ENCODE data around the gene LYST. TPM values are rescaled to one million over a fixed set of nuclear protein-coding genes. Genes with fewer than 3 reads are reported as not detected.

Gene LYST
- total and polyA plus RNA-seq, 10 of the 15 experiments (the other 5 are each of a cell fraction or from before 2014, with no cell fraction given): 3.3 to 28.1 (median 5.6) TPM

DNA sequence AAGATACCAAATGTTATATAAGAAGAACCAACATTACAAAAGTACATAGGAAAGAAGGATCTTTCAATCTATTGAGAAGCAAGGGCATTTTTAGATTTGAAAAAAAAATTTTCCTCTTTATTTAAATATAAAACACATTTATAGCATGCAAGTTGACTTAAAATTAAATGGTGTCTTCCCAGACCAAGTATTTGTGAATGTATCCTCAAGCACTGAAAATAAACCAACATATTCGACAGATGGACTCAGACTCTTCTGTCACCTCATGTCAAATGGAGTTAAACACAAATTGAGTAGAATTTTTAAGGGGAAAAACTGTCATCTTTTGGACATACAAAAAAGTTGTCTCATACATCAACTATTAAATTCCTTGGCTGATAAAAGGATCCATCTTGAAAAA lies 140.1 kb downstream of the LYST start:
- H3K9me3 ChIP-seq (replicated peaks; ENCODE audit: control insufficient read depth, insufficient read depth, low read length): no peaks in the 10 kb centered on the region
- FAIRE-seq (no peak), ATAC-seq (no peak), DNase-seq (ENCODE audit: low read depth, low spot score) (no peak)
- H2AFZ ChIP-seq (ENCODE audit: control insufficient read depth, low read depth, low read length): no peak overlapping the region
- H3K79me2 ChIP-seq (ENCODE audit: control insufficient read depth, insufficient read depth, low read length): no peaks in the 10 kb centered on the region
- intact Hi-C loops (cut with micrococcal nuclease; ENCODE audit: unreplicated experiment) (no loop called here), in situ Hi-C loops (cut with MboI) (no loop called here)
- ChIA-PET RAD21 (ENCODE audit: unreplicated experiment) (no interaction called here), POLR2A (no interaction called here), CTCF (interaction anchor here (1.2 to 1.9 kb wide), 2 partner anchors 117 to 245 kb away, joined by 8 read pairs; no protein-coding TSS in a partner anchor), SMC1A (ENCODE audit: uncharacterized antibody, unreplicated experiment) (interaction anchor here (1.6 kb wide), 1 partner anchor 58 kb away, joined by 4 read pairs; no protein-coding TSS in a partner anchor)
- no TSS peak for BruUV-seq (replicated peaks)
- H3K27ac ChIP-seq (ENCODE audit: control insufficient read depth, insufficient read depth): no peak overlapping the region
- no peaks in the 10 kb centered on the region; a peak in 1 of 4 replicates for H3K36me3 ChIP-seq (ENCODE audit: control insufficient read depth in 2 of 2, insufficient read depth in 2 of 2, low read length in 1 of 2)
- no peaks in the 10 kb centered on the region for H3K27me3 ChIP-seq (replicated peaks in 1 of 2; ENCODE audit: control insufficient read depth in 2 of 2, insufficient read depth in 2 of 2, low read length in 1 of 2)
- TF ChIP-seq NR2C2 (IDR thresholded peaks at IDR 0.05; ENCODE audit: borderline replicate concordance, control insufficient read depth, insufficient read length, low read depth) (no peak), ZNF217 (IDR thresholded peaks at IDR 0.05) (no peak), MTA3 (IDR thresholded peaks at IDR 0.05; ENCODE audit: borderline replicate concordance, low read length) (no peak), HDGF (IDR thresholded peaks at IDR 0.05) (no peak), CREM (IDR thresholded peaks at IDR 0.05; ENCODE audit: low read depth) (no peak)
- 96% methylated on average over 1 of the region's 1 CpG for WGBS (ENCODE audit: insufficient coverage, insufficient replicate concordance, low lambda C conversion rate, missing lambda C conversion rate)
- no peaks in the 10 kb centered on the region for H3K4me1 ChIP-seq (ENCODE audit: control insufficient read depth, insufficient read depth, low read length)
- no peak overlapping the region for H3K4me2 ChIP-seq (ENCODE audit: control insufficient read depth, insufficient read depth)
- H4K20me1 ChIP-seq (ENCODE audit: control insufficient read depth, insufficient read depth): no peaks in the 10 kb centered on the region
- H3K4me3 ChIP-seq: no peak overlapping the region
- no peak overlapping the region for H3K9ac ChIP-seq (ENCODE audit: control insufficient read depth, insufficient read depth, low read length)

DNA sequence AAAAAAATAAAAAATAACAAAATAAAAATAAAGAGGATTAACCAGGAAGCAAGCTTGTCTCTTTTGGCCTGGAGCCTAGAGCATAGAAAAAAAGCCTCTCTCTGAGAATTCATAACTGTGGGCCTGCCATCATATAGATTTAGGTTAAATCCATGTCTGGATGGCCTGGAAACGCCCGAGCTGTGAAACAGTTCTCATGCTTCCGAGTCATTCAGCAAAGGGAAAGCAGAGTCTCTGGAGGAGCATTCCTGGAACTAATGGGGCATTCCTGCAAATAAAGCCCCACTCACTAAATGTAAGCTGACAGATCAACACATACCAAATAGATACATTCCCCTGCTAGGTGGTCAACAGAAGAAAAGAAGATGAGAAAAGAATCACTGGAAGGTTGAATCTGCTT lies 141.3 kb downstream of the LYST start:
- no peak overlapping the region for H3K9ac ChIP-seq (ENCODE audit: control insufficient read depth, insufficient read depth, low read length)
- H3K36me3 ChIP-seq (ENCODE audit: control insufficient read depth in 2 of 2, insufficient read depth in 2 of 2, low read length in 1 of 2): no peaks in the 10 kb centered on the region; a peak in 1 of 4 replicates
- intact Hi-C loops (cut with micrococcal nuclease; ENCODE audit: unreplicated experiment): no loop called here
- H3K79me2 ChIP-seq (ENCODE audit: control insufficient read depth, insufficient read depth, low read length): no peaks in the 10 kb centered on the region
- no peak overlapping the region for H3K27ac ChIP-seq (ENCODE audit: control insufficient read depth, insufficient read depth)
- no peaks in the 10 kb centered on the region for H3K9me3 ChIP-seq (replicated peaks; ENCODE audit: control insufficient read depth, insufficient read depth, low read length)
- POLR2A ChIA-PET: no interaction called here
- no peak for DNase-seq (ENCODE audit: low read depth, low spot score)
- in situ Hi-C loops (cut with MboI): no loop called here
- WGBS (ENCODE audit: insufficient coverage, insufficient replicate concordance, low lambda C conversion rate, missing lambda C conversion rate): 100% methylated on average over 3 of the region's 3 CpGs
- SMC1A ChIA-PET (ENCODE audit: uncharacterized antibody, unreplicated experiment): interaction anchor here (0.7 to 1.6 kb wide), 3 partner anchors 11 to 59 kb away, joined by 3 to 4 read pairs (median 3); no protein-coding TSS in a partner anchor
- H4K20me1 ChIP-seq (ENCODE audit: control insufficient read depth, insufficient read depth): no peaks in the 10 kb centered on the region
- H2AFZ ChIP-seq (ENCODE audit: control insufficient read depth, low read depth, low read length): no peak overlapping the region
- CTCF ChIA-PET: interaction anchor here (1.1 to 1.9 kb wide), 2 partner anchors 9 to 246 kb away, joined by 3 to 8 read pairs; no protein-coding TSS in a partner anchor
- TF ChIP-seq, protein P1, sequence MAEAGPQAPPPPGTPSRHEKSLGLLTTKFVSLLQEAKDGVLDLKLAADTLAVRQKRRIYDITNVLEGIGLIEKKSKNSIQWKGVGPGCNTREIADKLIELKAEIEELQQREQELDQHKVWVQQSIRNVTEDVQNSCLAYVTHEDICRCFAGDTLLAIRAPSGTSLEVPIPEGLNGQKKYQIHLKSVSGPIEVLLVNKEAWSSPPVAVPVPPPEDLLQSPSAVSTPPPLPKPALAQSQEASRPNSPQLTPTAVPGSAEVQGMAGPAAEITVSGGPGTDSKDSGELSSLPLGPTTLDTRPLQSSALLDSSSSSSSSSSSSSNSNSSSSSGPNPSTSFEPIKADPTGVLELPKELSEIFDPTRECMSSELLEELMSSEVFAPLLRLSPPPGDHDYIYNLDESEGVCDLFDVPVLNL (IDR thresholded peaks at IDR 0.05; ENCODE audit: low read depth, low read length): no peak
- TF ChIP-seq MYC (IDR thresholded peaks at IDR 0.05; ENCODE audit: insufficient read depth, insufficient read length, insufficient replicate concordance, low read length, severe bottlenecking) (no peak), HDGF (IDR thresholded peaks at IDR 0.05) (no peak), ATF7 (IDR thresholded peaks at IDR 0.05; ENCODE audit: low read depth) (no peak), NR2C2 (IDR thresholded peaks at IDR 0.05; ENCODE audit: borderline replicate concordance, control insufficient read depth, insufficient read length, low read depth) (no peak), PAX5 (IDR thresholded peaks at IDR 0.05; ENCODE audit: borderline replicate concordance, low read depth, low read length) (no peak), BMI1 (IDR thresholded peaks at IDR 0.05; ENCODE audit: borderline replicate concordance) (no peak), NRF1 (conservative IDR thresholded peaks at IDR 0.05; ENCODE audit: low read depth, low read length) (no peak), IKZF2 (IDR thresholded peaks at IDR 0.05) (no peak), NR2F1 (conservative IDR thresholded peaks at IDR 0.05) (no peak)
- no peak overlapping the region for H3K4me2 ChIP-seq (ENCODE audit: control insufficient read depth, insufficient read depth)
- RAD21 ChIA-PET (ENCODE audit: unreplicated experiment): no interaction called here
- no peak for ATAC-seq
- H3K4me3 ChIP-seq: no peak overlapping the region
- no peak for FAIRE-seq
- BruUV-seq (replicated peaks): no TSS peak
- no peaks in the 10 kb centered on the region for H3K27me3 ChIP-seq (replicated peaks in 1 of 2; ENCODE audit: control insufficient read depth in 2 of 2, insufficient read depth in 2 of 2, low read length in 1 of 2)
- no peaks in the 10 kb centered on the region for H3K4me1 ChIP-seq (ENCODE audit: control insufficient read depth, insufficient read depth, low read length)
